GM06990 (cell line): Measurements from ENCODE around the gene RHOT2.

Source experiments
- DNase-seq: peaks from one replicate; pipeline ENCODE4 v3.0.0-alpha.2; 2011; ENCODE audit not compliant: insufficient read length; ENCODE audit errors: extremely low read depth
- H3K27me3 ChIP-seq: replicated peaks from 2 replicates; pipeline ENCODE4 v1.6.0; 2011; ENCODE audit warnings: low read length; ENCODE audit not compliant: control insufficient read depth, insufficient read depth
- H3K36me3 ChIP-seq: 2 replicates; pipeline ENCODE4 v1.5.1; 2011; ENCODE audit warnings: low read length; ENCODE audit not compliant: control insufficient read depth, insufficient read depth
- H3K4me3 ChIP-seq: replicated peaks from 2 replicates; pipeline ENCODE4 v1.5.1; 2011; ENCODE audit warnings: low read depth, mild to moderate bottlenecking, control low read depth, low read length
- TF ChIP-seq, protein P1 (sequence below): IDR thresholded peaks from 2 replicates; pipeline ENCODE4 v1.5.1; 2011; ENCODE audit warnings: low read length, control low read depth, mild to moderate bottlenecking, inconsistent platforms; ENCODE audit not compliant: insufficient read depth, poor library complexity, severe bottlenecking

The RHOT2 gene

DNA sequence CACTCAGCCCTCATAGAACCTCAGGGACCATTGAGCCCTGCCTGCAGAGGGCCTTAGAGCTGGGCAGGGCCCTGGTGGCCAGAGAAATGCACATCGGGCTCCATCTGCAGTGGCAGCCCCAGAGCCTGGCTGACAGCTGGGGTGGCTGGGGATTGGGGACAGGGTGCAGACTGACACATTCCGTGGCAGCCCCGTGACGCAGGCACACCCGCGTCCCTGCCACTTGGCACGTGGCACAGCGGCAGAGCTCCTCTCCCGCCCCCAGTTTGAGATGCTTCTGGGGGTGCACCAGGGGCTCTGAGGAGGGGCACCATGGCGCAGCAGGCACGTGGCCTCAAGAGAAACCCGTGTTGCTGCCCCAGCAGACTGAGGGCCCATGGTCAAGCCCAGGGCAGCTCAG, 35.5 kb downstream of the RHOT2 start:
- no peaks in the 10 kb centered on the region for H3K36me3 ChIP-seq
- no peak for DNase-seq
- no peak overlapping the region for H3K4me3 ChIP-seq
- TF ChIP-seq, protein P1, sequence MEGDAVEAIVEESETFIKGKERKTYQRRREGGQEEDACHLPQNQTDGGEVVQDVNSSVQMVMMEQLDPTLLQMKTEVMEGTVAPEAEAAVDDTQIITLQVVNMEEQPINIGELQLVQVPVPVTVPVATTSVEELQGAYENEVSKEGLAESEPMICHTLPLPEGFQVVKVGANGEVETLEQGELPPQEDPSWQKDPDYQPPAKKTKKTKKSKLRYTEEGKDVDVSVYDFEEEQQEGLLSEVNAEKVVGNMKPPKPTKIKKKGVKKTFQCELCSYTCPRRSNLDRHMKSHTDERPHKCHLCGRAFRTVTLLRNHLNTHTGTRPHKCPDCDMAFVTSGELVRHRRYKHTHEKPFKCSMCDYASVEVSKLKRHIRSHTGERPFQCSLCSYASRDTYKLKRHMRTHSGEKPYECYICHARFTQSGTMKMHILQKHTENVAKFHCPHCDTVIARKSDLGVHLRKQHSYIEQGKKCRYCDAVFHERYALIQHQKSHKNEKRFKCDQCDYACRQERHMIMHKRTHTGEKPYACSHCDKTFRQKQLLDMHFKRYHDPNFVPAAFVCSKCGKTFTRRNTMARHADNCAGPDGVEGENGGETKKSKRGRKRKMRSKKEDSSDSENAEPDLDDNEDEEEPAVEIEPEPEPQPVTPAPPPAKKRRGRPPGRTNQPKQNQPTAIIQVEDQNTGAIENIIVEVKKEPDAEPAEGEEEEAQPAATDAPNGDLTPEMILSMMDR, result no peak
- H3K27me3 ChIP-seq, result no peaks in the 10 kb centered on the region; the same call in none of the 2 replicates

DNA sequence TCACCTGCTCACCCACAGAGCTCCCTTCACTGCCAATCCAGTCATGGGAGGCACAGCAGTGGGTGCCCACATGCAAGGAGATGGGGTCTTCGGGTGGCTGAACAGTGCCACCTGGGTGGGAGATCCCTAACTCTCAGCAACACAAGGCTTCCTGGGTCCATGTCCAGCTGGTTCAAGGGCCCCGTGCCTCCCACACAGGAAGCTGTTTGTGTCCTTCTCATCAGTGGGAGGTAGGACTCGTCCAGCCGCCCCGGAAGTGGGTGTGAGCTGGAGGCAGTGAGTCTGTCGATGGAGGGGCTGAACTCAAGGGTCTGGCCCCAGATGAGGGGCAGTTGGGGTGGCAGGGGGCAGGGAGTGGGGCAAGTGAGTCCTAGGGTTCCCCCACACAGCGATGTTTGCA, 36.1 kb downstream of the RHOT2 start:
- no peaks in the 10 kb centered on the region for H3K36me3 ChIP-seq
- no peak overlapping the region for H3K4me3 ChIP-seq
- TF ChIP-seq, protein P1, result no peak
- DNase-seq, result no peak
- H3K27me3 ChIP-seq, result no peaks in the 10 kb centered on the region; the same call in none of the 2 replicates

DNA sequence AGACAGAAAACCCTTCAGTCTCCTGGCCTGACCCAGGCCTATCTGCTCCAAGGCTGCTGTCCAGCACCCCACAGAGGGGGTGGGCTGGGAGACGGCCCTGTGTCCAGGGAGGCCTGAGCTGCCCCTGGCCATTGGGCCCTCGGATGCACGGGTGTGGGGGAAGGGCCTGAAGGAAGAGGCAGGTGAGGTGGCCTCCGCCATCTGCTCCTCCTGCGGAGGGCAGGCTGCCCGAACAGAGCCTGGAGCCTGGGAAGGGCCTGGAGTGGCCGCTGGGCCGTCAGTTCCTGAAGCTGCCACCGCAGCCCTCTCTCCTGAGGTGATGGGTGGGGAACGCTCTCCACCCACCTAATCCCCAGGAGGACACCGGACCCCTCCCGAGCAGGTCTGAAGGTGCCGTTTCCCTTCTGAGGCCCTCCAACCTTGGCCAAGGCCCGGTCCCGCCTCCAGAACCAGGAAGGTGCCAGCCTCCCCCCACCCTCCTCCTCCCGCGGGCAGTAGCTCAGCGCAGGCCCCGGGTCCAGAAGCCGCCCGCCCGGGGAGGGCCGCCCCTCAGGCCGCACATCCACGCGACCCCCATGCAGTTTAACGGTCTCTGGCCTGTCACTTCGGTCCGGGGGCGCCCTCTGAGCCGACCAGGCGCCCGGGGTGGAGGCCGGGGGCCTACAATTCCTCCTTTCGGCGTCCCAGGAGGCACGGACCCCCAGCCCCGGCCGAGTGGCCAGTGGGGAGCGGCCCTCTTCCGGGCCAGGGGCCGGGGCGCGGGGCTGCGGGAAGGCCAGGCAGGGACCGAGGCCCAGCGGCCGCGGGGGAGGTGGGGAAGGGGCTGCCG, 36.8 kb downstream of the RHOT2 start:
- TF ChIP-seq, protein P1, result no peak
- Histone ChIP-seq H3K4me3 (no peak overlapping the region), H3K36me3 (no peaks in the 10 kb centered on the region), H3K27me3 (no peaks in the 10 kb centered on the region; the same call in none of the 2 replicates)
- no peak for DNase-seq

DNA sequence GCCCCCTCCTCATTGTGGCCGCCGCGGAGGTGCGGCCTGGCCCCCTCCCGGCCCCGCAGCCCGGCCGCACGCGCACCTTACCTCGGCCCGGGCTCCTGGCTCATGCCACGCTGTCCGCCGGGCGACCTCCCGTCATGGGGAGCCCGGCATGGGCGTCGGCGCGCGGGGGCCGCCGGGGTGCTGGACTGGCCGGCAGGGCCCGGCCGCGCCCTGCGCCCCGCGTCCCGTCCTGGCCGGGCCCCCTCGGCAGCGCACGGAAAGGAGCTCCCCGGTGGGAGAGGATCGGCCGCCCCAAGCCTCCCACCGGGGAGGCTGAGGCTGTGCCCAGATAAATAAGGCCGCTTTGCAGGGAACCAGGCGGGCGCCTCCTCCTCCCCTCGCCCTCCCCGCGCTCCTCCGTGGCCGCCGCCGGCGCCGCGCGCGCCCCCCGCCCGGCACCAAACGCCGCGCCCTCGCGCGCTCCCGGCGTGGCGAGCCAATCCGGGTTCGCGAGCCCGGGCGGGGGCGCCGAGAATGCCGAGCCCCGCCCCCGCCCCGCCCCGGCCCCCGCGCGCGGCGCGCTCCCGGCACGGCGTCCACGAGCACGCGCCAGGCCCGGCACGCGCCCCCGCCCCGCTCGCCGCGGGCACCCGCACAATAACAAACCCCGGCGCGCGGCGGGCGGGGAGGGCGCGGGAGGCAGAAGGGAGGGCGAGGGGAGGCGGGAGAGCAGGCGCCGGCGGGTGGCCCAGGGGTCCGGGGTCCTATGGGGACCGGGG, 37.7 kb downstream of the RHOT2 start, which contains the start of gene FBXL16:
Gene FBXL16 (minus strand): TSS at position 371 of the 758 bp plus-strand sequence. CDS start 8,396 bp downstream, outside the sequence.
- no peak within 1 kb of the TSS for H3K4me3 ChIP-seq
- DNase-seq, result no peak
- peaks cover 2% of the 10 kb centered on the region for H3K27me3 ChIP-seq
- TF ChIP-seq, protein P1, result no peak
- no peaks in the 10 kb centered on the region for H3K36me3 ChIP-seq

DNA sequence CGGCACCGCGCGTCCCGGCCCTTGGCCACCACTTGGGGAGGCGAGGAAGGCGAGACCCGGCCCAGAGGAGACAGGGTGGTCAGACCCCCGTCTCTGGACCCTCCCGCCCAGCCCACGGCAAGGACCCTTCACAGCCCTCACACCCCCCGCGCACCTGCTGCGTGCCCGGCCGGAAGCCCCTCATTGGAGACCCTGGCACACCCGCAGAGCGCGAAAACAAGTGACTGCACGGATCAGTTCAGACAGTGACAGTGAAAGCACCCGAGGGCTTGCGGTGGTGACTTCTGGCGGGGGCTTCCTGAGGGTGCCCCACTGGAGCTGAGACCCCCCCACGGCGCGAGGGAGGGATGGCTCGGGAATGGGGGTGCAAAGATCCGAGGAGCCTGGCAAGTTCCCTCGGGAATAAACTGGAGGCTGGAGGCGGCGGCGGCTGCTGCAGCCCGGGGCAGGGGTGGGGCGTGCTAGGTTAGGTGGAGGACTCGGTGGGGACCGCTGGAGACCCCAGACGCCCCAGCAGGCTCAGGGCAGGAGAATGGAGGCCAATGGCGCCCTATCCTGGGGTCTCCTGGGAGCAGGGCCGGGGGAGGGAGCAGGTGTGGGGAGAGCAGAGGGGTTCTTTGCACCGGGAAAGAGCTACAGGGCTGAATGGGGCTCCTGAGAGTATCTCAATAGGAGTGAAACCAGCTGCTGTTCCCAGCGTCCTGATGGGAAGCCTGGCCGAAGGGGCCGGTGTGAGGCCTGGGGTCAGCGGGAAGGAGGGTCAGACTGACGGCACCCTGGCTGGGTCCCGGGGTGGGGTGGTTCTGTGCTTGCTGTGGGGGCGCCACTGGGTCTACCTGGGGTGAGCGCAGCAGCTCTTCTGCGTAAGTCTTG, 38.5 kb downstream of the RHOT2 start:
- Histone ChIP-seq H3K27me3 (peaks cover 2% of the 10 kb centered on the region), H3K4me3 (no peak overlapping the region)

More for the DNA sequence above, 38.5 kb downstream of the RHOT2 start:
- DNase-seq, result no peak
- TF ChIP-seq, protein P1, result no peak
- no peaks in the 10 kb centered on the region for H3K36me3 ChIP-seq
